Mesothelial cell of epicardium (in vitro differentiated cells): ENCODE results near the gene FBRSL1. TPM values are rescaled to one million over a fixed set of nuclear protein-coding genes. Genes with fewer than 3 reads are reported as not detected.

Experiments used
- DNase-seq, 2 experiments: peaks; one replicate each; pipeline ENCODE4 v3.0.0; 2021; ENCODE audit warnings: low spot score in 2 of 2; ENCODE audit not compliant: unreplicated experiment in 2 of 2
- H3K27ac Mint-ChIP-seq: 2 replicates; pipeline ENCODE4 v1.8.0; 2021; ENCODE audit warnings: mixed read lengths
- H3K27me3 Mint-ChIP-seq: 2 replicates; pipeline ENCODE4 v1.8.0; 2021; ENCODE audit warnings: low read depth, mixed read lengths
- H3K36me3 Mint-ChIP-seq: 2 replicates; pipeline ENCODE4 v1.8.0; 2021; ENCODE audit warnings: mixed read lengths
- H3K4me1 Mint-ChIP-seq: 2 replicates; pipeline ENCODE4 v1.8.0; 2021; ENCODE audit warnings: mixed read lengths
- H3K4me3 Mint-ChIP-seq: 2 replicates; pipeline ENCODE4 v1.8.0; 2021; ENCODE audit warnings: mild to moderate bottlenecking, moderate library complexity, mixed read lengths
- H3K9me3 Mint-ChIP-seq: 2 replicates; pipeline ENCODE4 v1.8.0; 2021; ENCODE audit warnings: mixed read lengths
- CTCF ChIP-seq: fragments of 200-600 bp; sonication (generic); IDR thresholded peaks from one replicate; pipeline ENCODE4 v1.5.0; 2021; ENCODE audit warnings: antibody characterized with exemption; ENCODE audit not compliant: unreplicated experiment
- total RNA-seq: library from RNA; stranded (reverse); gene quantifications from 3 replicates; pipeline ENCODE4 v1.2.1, GENCODE V29; 2021

Gene FBRSL1
- total RNA-seq, 1 donor from 2014 or later = 115 TPM

- H3K4me1 Mint-ChIP-seq = peaks cover 10% of the 10 kb centered on the region
- H3K9me3 Mint-ChIP-seq = no peaks in the 10 kb centered on the region
- DNase-seq = no peak
- H3K36me3 Mint-ChIP-seq = no peaks in the 10 kb centered on the region
- H3K27ac Mint-ChIP-seq = no peak overlapping the region
- TF ChIP-seq CTCF = no peak
- peaks cover 20% of the 10 kb centered on the region for H3K27me3 Mint-ChIP-seq
- H3K4me3 Mint-ChIP-seq = no peak overlapping the region
Observed at GRCh38 chr12:132545955-132546354, 56.0 kb downstream of the FBRSL1 start.

GRCh38 chr12:132546647-132547046 lies 56.7 kb downstream of the FBRSL1 start:
- H3K9me3 Mint-ChIP-seq = no peaks in the 10 kb centered on the region
- no peaks in the 10 kb centered on the region for H3K36me3 Mint-ChIP-seq
- no peak for TF ChIP-seq CTCF
- H3K27ac Mint-ChIP-seq = no peak overlapping the region
- DNase-seq = no peak
- H3K4me3 Mint-ChIP-seq = no peak overlapping the region
- peaks cover 22% of the 10 kb centered on the region for H3K27me3 Mint-ChIP-seq
- H3K4me1 Mint-ChIP-seq = peaks cover 10% of the 10 kb centered on the region

GRCh38 chr12:132547205-132547740 lies 57.3 kb downstream of the FBRSL1 start:
- no peak for DNase-seq
- no peak for TF ChIP-seq CTCF
- Mint-ChIP-seq H3K9me3 (no peaks in the 10 kb centered on the region), H3K4me1 (peaks cover 10% of the 10 kb centered on the region), H3K36me3 (no peaks in the 10 kb centered on the region), H3K4me3 (no peak overlapping the region), H3K27me3 (peaks cover 22% of the 10 kb centered on the region), H3K27ac (no peak overlapping the region)

GRCh38 chr12:132548430-132549058 lies 58.6 kb downstream of the FBRSL1 start:
- H3K27ac Mint-ChIP-seq = no peak overlapping the region
- peaks cover 10% of the 10 kb centered on the region for H3K4me1 Mint-ChIP-seq
- H3K4me3 Mint-ChIP-seq = no peak overlapping the region
- H3K36me3 Mint-ChIP-seq = no peaks in the 10 kb centered on the region
- TF ChIP-seq CTCF = no peak
- H3K27me3 Mint-ChIP-seq = peaks cover 22% of the 10 kb centered on the region
- no peaks in the 10 kb centered on the region for H3K9me3 Mint-ChIP-seq
- DNase-seq = no peak

GRCh38 chr12:132549059-132549458 lies 59.1 kb downstream of the FBRSL1 start:
- H3K36me3 Mint-ChIP-seq = no peaks in the 10 kb centered on the region
- no peak for DNase-seq
- H3K4me1 Mint-ChIP-seq = peaks cover 10% of the 10 kb centered on the region
- TF ChIP-seq CTCF = no peak
- H3K9me3 Mint-ChIP-seq = no peaks in the 10 kb centered on the region
- no peak overlapping the region for H3K27ac Mint-ChIP-seq
- H3K27me3 Mint-ChIP-seq = peaks cover 22% of the 10 kb centered on the region
- no peak overlapping the region for H3K4me3 Mint-ChIP-seq
